Right lung (tissue), 5 donors: ENCODE measurements around the gene DNTT. TPM values are rescaled to one million over a fixed set of nuclear protein-coding genes. Genes with fewer than 3 reads are reported as not detected.

Experiments
- DNase-seq, 2 donors: peaks; one replicate each; pipeline ENCODE4 v3.0.0-alpha.2; 2013
- polyA plus RNA-seq, 5 donors: library from polyadenylated mRNA; unstranded; fragments of 120-200 nt; gene quantifications; one replicate each; pipeline versions ENCODE4 v1.2.1 to v1.2.3, GENCODE V29; 2013; ENCODE audit warnings: inconsistent platforms in 1 of 5, low replicate concordance in 1 of 5; ENCODE audit not compliant: insufficient read length in 5 of 5, insufficient read depth in 1 of 5

DNTT gene
- polyA plus RNA-seq, 5 donors = 0.09 to 0.18 (median 0.14) TPM; not detected in 2

GRCh38 chr10:96341219-96342182 is 37.3 kb downstream of the DNTT start:
- no peak for DNase-seq

DNA sequence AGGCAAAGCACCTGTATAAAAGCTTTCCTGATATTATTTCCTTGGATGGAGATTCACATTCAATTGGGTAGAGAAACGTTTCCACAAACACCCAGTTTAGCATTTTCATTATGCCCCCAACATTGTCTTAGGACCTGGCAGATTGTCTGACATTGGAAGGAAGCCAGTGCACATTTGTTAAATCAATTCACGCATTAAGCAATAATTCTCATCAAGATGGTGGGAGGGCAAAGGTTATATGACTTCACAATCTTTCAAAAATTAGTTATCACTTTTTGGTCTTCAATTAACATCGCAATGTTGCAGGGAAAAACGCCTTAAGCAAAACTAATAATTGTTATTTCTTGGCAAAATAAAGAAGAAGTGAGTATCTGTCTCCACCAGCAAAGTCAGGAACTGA is 38.2 kb downstream of the DNTT start:
- no peak for DNase-seq

- no peak for DNase-seq
Measured at GRCh38 chr10:96344178-96344577, 39.9 kb downstream of the DNTT start.

DNA sequence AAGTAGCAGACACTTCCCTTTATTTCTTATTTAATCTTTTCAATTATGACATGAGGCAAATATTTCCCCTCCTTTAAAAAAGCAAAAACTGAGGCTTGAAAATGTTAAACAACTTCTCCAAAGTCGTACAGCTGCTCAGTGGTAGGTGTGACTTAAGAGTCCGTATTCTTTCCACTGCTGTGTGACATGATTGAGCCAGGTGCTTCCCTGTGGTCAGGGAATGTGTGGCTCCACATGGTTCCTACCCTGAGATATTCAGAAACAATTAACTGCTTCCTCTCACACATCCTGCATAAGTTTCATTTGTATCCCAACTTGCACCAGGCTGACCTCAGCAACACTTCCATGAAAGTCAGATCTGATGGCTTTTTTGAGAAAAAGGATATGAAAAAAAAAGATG is 41.0 kb downstream of the DNTT start:
- no peak for DNase-seq

DNA sequence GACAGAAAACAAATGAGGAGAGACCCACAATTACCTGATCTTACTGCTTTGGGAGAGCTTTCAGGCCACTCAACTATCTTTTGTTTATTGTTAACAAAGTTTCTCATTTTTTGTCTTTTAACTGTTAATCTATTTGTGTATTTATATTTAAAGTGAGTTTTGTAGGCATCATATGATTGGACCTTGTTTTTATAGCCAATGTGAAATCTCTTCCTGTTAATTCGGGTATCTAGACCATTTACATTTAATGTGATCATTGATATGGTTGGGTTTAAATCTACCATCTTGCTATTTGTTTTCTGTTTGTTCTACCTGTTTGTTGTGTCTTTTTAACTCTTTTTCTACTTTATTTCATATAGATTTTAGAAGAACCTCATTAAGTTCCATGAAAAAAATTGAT is 42.1 kb downstream of the DNTT start:
- no peak for DNase-seq

- DNase-seq = no peak
Measured at GRCh38 chr10:96352027-96352426, 47.8 kb downstream of the DNTT start.

GRCh38 chr10:96352582-96352981 is 48.3 kb downstream of the DNTT start:
- no peak for DNase-seq

DNA sequence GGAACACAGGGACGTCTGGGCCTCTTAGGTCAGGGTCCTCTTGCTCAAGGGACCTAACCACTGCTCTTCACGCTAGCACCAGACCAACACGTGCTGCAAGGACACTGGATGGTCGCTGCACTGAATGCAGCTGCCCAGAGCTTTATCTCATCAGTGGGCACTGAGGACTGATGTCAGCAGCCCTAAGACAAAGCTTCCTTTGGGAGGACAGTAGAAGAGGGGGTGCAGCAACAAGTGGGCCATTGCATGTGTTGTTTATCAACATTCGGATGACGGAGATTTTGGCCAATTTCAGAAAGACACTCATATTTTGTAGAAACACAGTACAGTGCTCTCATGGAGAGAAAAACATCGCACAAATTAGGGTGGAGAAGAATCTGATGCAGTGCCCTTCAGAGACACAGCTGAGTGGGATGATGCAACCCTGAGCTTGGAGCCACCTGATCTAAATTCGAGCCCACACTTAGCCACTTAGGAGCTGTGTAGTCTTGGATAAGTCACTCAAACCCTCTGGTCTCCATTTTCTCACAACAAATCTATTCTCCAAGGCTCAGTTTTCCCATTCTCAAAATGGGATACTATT is 52.9 kb downstream of the DNTT start:
- DNase-seq = no peak

- DNase-seq = no peak
Measured at GRCh38 chr10:96358851-96359540, 54.8 kb downstream of the DNTT start, which contains the start of gene OPALIN. Gene OPALIN (minus strand): TSS chr10:96359002. CDS start chr10:96358896, 106 bp downstream.

DNA sequence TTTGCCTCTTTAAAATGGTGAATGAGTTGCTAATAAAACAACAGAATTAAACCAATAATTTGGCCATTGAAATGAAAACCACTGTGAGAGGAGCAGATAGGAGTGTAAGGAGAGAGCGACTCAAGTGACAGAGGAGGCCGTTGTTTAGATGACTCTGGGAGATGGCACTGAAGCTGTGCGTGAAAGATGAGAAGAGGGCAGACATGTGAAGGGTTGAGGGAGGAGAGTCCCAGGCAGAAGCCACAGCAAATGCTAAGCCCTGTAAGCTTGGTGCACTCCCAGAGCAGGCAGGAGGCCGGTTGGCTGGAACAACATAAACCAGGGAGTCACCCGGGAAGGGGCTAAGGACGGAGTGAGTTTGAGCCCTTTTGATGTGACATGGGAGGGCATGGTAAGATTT is 55.4 kb downstream of the DNTT start:
- no peak for DNase-seq

DNA sequence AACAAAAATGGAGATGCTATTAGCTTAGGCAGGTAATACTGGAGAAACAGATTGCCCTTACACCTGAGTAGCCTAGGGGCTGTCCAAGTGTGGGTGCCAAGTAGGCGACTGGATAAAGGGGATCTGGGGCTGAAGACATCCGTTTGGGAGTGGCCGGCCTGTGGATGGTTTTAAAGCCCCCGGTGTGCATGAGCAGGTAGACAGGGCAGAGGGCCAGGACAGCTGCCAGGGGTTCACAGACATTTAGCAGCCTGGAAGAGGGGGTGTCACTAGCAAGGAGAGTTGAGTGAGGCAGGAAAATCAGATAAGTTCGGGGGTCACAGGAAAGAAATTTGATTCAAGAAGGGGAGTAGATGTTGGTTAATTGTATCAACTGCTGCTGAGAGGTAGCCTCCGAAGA is 56.1 kb downstream of the DNTT start:
- no peak for DNase-seq

DNA sequence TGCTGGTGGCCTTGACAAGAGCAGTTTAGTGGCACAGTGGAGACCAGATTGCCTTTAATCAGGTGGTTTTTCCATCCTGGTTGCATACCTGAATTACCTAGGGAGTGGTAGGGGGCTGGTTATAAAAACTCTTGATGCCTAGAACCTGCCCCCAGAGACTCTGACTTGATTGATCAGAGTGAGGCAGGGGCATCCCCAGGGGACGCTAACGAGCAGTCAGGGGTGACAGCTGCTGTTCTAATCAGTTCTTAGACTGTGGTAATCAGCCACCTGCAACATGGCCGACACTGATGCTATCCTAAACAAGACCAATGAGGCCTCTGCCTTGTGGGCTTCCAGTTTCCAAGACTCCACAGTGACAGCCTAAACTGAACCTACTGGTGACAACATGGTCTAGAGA is 56.5 kb downstream of the DNTT start:
- DNase-seq = no peak

- no peak for DNase-seq
Measured at GRCh38 chr10:96365571-96365970, 61.3 kb downstream of the DNTT start.

GRCh38 chr10:96366508-96366907 is 62.3 kb downstream of the DNTT start:
- no peak for DNase-seq

- no peak for DNase-seq
Measured at GRCh38 chr10:96367470-96367869, 63.2 kb downstream of the DNTT start.

DNA sequence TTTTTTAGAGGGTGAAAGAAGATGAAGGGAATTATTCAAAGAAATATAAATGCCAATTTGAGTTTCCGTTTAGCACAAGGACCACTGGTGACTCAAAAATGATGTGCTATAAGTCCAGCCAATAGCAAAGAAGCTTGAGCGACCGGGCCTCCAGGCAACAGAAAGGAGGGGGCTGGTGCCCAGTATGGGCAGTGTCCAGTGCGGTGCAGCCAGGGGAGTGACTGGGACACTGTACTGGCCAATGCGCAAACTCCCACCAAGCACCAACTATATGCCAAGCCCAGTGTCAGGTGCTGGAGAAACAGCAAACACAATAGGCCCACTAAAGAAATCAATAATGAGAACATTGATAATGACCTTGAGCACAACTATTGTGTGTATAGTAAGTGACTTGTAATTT is 64.7 kb downstream of the DNTT start:
- DNase-seq = no peak

- no peak for DNase-seq
Measured at GRCh38 chr10:96369890-96370583, 65.8 kb downstream of the DNTT start.

DNA sequence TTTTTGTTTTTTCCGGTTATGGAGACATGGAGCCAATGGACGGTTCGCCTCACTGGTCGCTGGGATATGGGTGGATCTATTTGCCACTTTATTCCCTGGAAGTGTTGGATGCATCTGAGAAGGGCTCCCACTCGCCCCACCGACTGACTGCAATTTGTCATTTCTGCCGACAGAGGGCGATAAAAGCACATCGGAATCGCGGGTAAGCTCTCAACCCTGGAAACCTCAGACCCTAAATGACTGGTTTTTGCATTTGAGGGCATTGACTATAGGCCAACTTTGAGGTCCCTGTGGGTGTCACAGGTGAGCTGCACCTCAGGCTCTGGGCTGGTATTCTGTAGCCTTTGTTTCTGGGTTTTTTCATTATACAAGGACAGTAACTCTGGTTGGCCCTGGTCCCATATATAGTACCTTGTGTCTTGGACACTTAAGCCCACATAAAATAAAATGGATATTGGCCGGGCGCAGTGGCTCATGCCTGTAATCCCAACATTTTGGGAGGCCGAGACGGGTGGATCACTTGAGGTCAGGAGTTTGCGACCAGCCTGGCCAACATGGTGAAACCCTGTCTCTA is 66.4 kb downstream of the DNTT start:
- peak; percentile 18 to 31 for DNase-seq

DNA sequence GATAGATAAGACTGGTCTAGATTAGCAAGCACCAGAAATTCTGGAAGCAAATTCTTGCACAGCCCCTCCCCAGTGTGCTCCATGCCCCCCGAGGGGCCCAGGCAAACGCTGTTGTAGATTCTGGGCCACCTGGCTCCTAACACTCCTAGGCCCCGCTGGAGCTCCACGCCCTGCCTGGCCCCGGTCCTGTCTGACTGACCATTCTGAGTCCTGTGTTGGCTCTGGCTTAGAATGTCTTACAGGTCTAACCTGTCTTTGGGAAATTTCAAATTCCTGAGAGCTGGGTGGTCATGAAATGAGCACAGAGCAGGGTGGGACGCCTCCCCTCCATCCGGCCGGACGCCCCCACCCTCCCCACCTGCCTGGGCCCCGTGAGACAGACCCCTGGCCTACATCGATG is 67.1 kb downstream of the DNTT start:
- DNase-seq = no peak

DNA sequence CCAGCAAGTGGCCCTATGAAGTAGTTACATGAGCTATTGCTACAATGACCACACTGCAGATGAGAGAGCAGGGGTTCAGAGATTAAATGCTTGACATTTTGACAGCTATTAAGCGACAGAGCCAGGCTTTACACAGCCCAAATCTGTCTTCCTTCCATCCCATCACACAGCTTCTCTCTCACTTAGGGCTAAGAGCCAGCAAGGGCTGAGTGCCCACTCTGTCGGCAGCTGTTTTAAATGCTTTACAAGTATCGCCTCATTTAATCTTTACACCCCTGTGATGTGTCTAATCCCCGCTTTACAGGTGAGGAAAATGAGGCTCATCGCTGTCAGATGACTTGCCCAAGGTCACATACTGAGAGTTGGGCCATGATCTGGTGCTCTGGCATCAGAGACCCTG is 69.8 kb downstream of the DNTT start:
- no peak for DNase-seq

GRCh38 chr10:96374639-96374984 is 70.4 kb downstream of the DNTT start:
- no peak for DNase-seq
